Sigmoid colon (tissue), 7 donors: ENCODE data around the gene TSPAN11. TPM values are rescaled to one million over a fixed set of nuclear protein-coding genes. Genes with fewer than 3 reads are reported as not detected.

ENCODE experiments used
- DNase-seq: peaks from one replicate; pipeline ENCODE4 v3.0.0-alpha.2; 2019
- H3K27ac ChIP-seq, 4 donors: fragments of 200-600 bp; sonication (generic); one replicate each; pipeline ENCODE4 v1.5.1; 2016 to 2019; ENCODE audit warnings: mild to moderate bottlenecking in 1 of 4
- H3K27me3 ChIP-seq, 3 donors: fragments of 200-600 bp; sonication (generic); one replicate each; pipeline ENCODE4 v1.5.1; 2019; ENCODE audit warnings: mild to moderate bottlenecking in 1 of 3
- H3K36me3 ChIP-seq, 4 donors: fragments of 200-600 bp; sonication (generic); one replicate each; pipeline ENCODE4 v1.5.1; 2016 to 2019
- H3K4me1 ChIP-seq, 4 donors: fragments of 200-600 bp; sonication (generic); one replicate each; pipeline ENCODE4 v1.5.1; 2017 to 2019
- H3K4me3 ChIP-seq, 4 donors: fragments of 200-600 bp; sonication (generic); one replicate each; pipeline ENCODE4 v1.5.1; 2017 to 2019; ENCODE audit warnings: mild to moderate bottlenecking in 2 of 4, moderate library complexity in 1 of 4
- H3K9me3 ChIP-seq, 4 donors: fragments of 200-600 bp in 3 of 4; sonication (generic) in 3 of 4; one replicate each; pipeline versions ENCODE4 v1.5.1 to v1.6.1; 2013 to 2019
- EP300 ChIP-seq, 4 donors: sonication (generic); formaldehyde crosslinking; IDR thresholded peaks; one replicate each; pipeline ENCODE4 v1.6.1; 2017; ENCODE audit warnings: antibody characterized with exemption in 4 of 4
- POLR2A ChIP-seq, 2 donors: fragments of 450-650 bp; IDR thresholded peaks; one replicate each; pipeline ENCODE4 v1.6.1; 2016; ENCODE audit warnings: antibody characterized with exemption in 2 of 2, mild to moderate bottlenecking in 2 of 2, moderate library complexity in 2 of 2
- POLR2AphosphoS5 ChIP-seq, 4 donors: sonication (generic); formaldehyde crosslinking; IDR thresholded peaks; one replicate each; pipeline ENCODE4 v1.6.1; 2017; ENCODE audit warnings: antibody characterized with exemption in 4 of 4
- WGBS, 2 donors: extraction: QIAGEN DNeasy Blood & Tissue Kit; methylation state at CpG; one replicate each; pipeline ENCODE4 v1.1.7; 2013; 5-methylcytosine and 5-hydroxymethylcytosine counted together
- intact Hi-C: fragments of 100-400 bp; cut with DNase I; formaldehyde crosslinking; loops from one replicate; pipeline ENCODE4 v1.15.1; 2023
- polyA plus RNA-seq, 3 donors: library from polyadenylated mRNA; stranded (reverse); fragments of 200-250 nt; gene quantifications; one replicate each; pipeline ENCODE4 v1.2.3, GENCODE V29; 2013
- total RNA-seq, 4 donors: library from RNA; depleted of rRNA; stranded (reverse); fragments of >200 nt; gene quantifications; one replicate each; pipeline ENCODE4 v1.1.0, GENCODE V29; 2016
- TF ChIP-seq, protein P1 (sequence below), 4 experiments: fragments of 450-650 bp in 3 of 4; fragments of 200-600 bp in 1 of 4; IDR thresholded peaks; one replicate each; pipeline ENCODE4 v1.5.1; 2016 to 2019; ENCODE audit warnings: antibody characterized with exemption in 4 of 4, mild to moderate bottlenecking in 3 of 4, moderate library complexity in 2 of 4
- donor health status: healthy with polysubstance abuse.
- donor health status: Bipolar disorder and iron deficiency.
- donor health status: healthy.

TSPAN11 gene
- total and polyA plus RNA-seq, 7 donors = 0.23 to 18.9 (median 7.8) TPM

DNA sequence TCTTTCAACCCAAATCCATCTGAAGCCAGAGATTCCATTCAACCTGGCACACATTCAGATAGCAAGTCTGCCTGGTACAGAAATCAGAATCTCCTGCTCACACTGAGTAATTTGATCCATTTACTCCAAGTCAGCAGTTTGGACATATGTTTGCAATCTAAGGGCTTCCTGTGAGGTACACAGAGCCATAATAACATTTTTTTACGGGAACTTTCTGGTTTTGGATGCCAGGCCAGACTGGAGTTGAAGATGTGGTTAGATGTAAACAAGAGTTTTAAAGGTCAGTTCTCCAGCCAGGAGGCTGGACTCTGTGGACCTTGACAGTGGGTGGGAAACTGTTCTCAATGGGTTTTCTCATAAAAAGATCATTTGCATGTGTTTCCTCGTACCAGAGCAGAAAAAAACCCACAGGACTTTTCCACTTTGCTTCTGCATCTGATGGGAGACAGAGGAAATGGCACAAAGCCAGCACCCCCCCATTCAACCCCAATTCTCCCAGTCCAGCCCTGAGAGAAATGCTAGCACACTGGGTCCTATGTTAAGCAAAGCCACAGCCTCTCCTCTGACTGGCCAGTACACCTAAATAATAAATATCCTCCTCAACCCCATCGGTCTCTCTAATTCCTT, 17.7 kb upstream of the TSPAN11 start:
- Histone ChIP-seq H3K9me3 (no peaks in the 10 kb centered on the region), H3K4me3 (no peak overlapping the region), H3K4me1 (peaks cover 0 to 25% (median 16%) of the 10 kb centered on the region in 4 donors), H3K27ac (peak overlapping the region in 3 of 4 donors; percentile 33 to 48 (median 38)), H3K27me3 (no peaks in the 10 kb centered on the region), H3K36me3 (no peaks in the 10 kb centered on the region)
- no peak for TF ChIP-seq POLR2A (IDR thresholded peaks at IDR 0.05)
- peak in 1 of 4 donors; percentile 17 for TF ChIP-seq POLR2AphosphoS5 (IDR thresholded peaks at IDR 0.05)
- intact Hi-C loops = no loop called here
- WGBS, 2 donors = 33 to 51% methylated on average over 3 of the region's 3 CpGs
- DNase-seq = no peak

DNA sequence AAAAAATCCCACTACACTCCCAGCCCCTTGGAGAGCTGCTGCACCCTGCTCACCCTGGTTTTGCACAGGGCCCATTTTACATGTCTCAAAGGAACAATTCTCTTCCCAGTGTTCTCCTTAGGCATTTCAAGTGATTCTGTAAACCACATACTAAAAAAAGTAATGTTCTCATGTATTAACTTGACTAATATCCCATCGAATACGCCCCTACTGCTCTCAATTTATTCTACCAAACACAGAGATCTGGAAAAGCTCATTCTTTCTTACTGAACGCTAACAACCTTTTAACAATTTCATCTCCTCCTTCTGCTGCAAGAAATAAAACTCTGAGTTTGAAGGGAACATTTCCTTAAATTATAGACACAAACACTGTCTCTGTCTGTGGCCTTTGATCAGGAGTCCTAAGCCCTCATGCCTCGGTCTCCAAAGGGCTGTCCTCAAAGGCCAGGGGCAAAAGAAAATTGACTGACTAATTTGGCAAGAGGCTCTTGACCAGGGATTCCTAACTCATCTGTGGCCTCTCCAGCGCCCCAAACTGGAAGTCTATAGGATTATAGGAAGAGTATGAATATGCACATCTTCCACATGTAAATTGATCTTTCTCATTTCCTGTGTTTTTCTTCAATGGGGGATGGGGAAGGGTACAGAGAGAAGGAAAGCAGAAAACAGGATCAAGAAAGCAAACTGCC, 17.1 kb upstream of the TSPAN11 start:
- Histone ChIP-seq H3K4me3 (no peak overlapping the region), H3K36me3 (no peaks in the 10 kb centered on the region), H3K9me3 (no peaks in the 10 kb centered on the region), H3K4me1 (peaks cover 0 to 25% (median 16%) of the 10 kb centered on the region in 4 donors), H3K27me3 (no peaks in the 10 kb centered on the region), H3K27ac (peak overlapping the region in 3 of 4 donors; percentile 18 to 48 (median 38))
- WGBS, 2 donors = 71 to 73% methylated on average over 5 of the region's 5 CpGs
- DNase-seq = no peak
- intact Hi-C loops = no loop called here
- TF ChIP-seq POLR2A (IDR thresholded peaks at IDR 0.05) (no peak), EP300 (IDR thresholded peaks at IDR 0.05) (no peak), POLR2AphosphoS5 (IDR thresholded peaks at IDR 0.05) (no peak)
- TF ChIP-seq, protein P1, sequence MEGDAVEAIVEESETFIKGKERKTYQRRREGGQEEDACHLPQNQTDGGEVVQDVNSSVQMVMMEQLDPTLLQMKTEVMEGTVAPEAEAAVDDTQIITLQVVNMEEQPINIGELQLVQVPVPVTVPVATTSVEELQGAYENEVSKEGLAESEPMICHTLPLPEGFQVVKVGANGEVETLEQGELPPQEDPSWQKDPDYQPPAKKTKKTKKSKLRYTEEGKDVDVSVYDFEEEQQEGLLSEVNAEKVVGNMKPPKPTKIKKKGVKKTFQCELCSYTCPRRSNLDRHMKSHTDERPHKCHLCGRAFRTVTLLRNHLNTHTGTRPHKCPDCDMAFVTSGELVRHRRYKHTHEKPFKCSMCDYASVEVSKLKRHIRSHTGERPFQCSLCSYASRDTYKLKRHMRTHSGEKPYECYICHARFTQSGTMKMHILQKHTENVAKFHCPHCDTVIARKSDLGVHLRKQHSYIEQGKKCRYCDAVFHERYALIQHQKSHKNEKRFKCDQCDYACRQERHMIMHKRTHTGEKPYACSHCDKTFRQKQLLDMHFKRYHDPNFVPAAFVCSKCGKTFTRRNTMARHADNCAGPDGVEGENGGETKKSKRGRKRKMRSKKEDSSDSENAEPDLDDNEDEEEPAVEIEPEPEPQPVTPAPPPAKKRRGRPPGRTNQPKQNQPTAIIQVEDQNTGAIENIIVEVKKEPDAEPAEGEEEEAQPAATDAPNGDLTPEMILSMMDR (IDR thresholded peaks at IDR 0.05) = no peak

DNA sequence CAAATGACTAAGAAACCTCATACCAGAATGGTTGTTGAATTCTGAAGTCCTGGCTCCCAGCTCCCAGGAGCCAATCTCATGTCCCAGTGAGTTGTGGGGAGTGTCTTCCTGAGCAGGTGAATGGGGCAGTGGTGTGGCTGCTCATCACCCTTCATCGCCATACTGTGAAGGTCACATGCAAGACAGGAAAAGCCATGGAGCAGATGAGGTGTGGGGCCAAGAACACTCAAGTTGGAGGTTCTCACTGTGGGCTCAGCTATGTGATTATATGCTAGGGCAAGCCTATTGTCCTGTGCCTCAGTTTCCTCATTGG, 16.6 kb upstream of the TSPAN11 start:
- TF ChIP-seq POLR2A (IDR thresholded peaks at IDR 0.05) (no peak), POLR2AphosphoS5 (IDR thresholded peaks at IDR 0.05) (no peak), EP300 (IDR thresholded peaks at IDR 0.05) (no peak)
- TF ChIP-seq, protein P1 (IDR thresholded peaks at IDR 0.05) = no peak
- intact Hi-C loops = no loop called here
- H3K27me3 ChIP-seq = no peaks in the 10 kb centered on the region
- H3K4me1 ChIP-seq = peaks cover 0 to 25% (median 16%) of the 10 kb centered on the region in 4 donors
- WGBS, 2 donors = 89% methylated on average over 1 of the region's 1 CpG
- DNase-seq = no peak
- H3K27ac ChIP-seq = peak overlapping the region in 2 of 4 donors; percentile 18 to 48
- H3K9me3 ChIP-seq = no peaks in the 10 kb centered on the region
- no peak overlapping the region for H3K4me3 ChIP-seq
- no peaks in the 10 kb centered on the region for H3K36me3 ChIP-seq

DNA sequence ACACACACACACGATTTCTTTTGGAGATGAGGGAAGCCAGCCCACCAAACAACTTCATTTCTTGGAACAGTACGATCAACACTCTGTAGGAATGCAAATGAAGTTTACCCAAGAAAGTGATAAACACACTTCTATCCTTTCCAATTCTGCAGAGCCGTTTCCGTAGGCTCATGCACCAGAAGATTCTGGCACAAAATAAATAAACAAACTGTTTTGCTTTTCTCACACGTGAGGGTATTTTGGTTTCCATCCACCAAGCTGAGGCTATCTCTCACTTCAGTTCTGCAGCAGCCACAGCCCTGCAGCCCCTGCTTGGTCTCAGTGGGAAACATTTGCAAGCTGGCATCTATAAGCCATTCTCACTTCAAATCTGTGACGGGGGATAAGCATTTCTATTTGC, 15.3 kb upstream of the TSPAN11 start:
- H3K27ac ChIP-seq = no peak overlapping the region
- 45 to 63% methylated on average over 6 of the region's 6 CpGs for WGBS, 2 donors
- H3K27me3 ChIP-seq = no peaks in the 10 kb centered on the region
- H3K36me3 ChIP-seq = no peaks in the 10 kb centered on the region
- no peaks in the 10 kb centered on the region for H3K9me3 ChIP-seq
- no peak for DNase-seq
- H3K4me1 ChIP-seq = peaks cover 0 to 25% (median 16%) of the 10 kb centered on the region in 4 donors
- intact Hi-C loops = no loop called here
- TF ChIP-seq POLR2AphosphoS5 (IDR thresholded peaks at IDR 0.05) (no peak), POLR2A (IDR thresholded peaks at IDR 0.05) (no peak), EP300 (IDR thresholded peaks at IDR 0.05) (no peak)
- TF ChIP-seq, protein P1 (IDR thresholded peaks at IDR 0.05) = no peak
- no peak overlapping the region for H3K4me3 ChIP-seq

DNA sequence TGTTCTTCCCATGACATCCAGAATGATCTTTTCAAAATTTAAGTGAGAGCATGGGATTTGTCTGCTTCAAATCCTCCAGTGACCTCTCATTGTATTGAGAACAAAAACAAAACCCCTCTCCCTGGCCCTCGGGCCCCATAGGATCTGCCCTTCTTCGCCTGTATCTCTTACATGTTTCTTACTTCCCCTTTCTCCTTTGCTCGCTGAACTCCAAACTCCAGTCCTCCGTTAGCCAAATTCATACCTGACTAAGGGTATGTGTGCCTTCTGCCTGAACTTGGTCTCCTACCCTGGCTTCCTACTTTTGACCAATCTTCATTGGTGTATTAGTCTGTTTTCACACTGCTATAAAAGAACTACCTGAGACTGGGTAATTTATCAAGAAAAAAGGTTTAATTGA, 13.2 kb upstream of the TSPAN11 start:
- H3K9me3 ChIP-seq = no peaks in the 10 kb centered on the region
- intact Hi-C loops = no loop called here
- H3K27ac ChIP-seq = no peak overlapping the region
- no peak overlapping the region for H3K4me3 ChIP-seq
- WGBS, 2 donors = 57 to 75% methylated on average over 4 of the region's 4 CpGs
- TF ChIP-seq POLR2AphosphoS5 (IDR thresholded peaks at IDR 0.05) (no peak), EP300 (IDR thresholded peaks at IDR 0.05) (no peak), POLR2A (IDR thresholded peaks at IDR 0.05) (no peak)
- TF ChIP-seq, protein P1 (IDR thresholded peaks at IDR 0.05) = no peak
- H3K36me3 ChIP-seq = no peaks in the 10 kb centered on the region
- H3K27me3 ChIP-seq = no peaks in the 10 kb centered on the region
- no peak for DNase-seq
- H3K4me1 ChIP-seq = peaks cover 0 to 21% (median 15%) of the 10 kb centered on the region in 4 donors
